ENCODE results near the gene CDX2.

The CDX2 gene

DNA sequence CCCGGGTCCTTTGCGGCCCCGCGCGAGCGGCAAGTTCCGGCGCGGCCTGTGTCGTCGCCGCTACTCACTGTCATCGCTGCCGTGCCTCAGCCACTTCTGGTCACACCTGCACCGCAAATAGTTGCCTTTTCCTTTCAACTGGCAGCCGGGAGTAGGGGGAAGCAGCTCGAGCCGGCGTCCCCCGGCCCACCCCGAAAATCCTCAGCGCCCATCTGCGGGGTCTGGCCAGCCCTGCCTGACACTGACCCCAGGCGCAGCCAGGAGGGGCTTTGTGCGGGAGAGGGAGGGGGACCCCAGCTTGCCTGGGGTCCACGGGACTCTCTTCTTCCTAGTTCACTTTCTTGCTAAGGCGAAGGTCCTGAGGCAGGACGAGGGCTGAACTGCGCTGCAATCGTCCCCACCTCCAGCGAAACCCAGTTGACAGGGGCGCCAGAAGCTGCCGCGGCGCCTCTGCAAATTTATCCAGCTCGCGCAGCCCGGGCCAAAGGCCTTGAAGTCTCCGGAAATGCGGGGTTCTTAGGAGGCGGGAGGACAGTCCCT is 47.6 kb downstream of the CDX2 start:
- peak in 1 of 3 donors; percentile 61 for DNase-seq
- Histone ChIP-seq H3K4me3 (ENCODE audit: control insufficient read depth in 1 of 7, extremely low read depth in 1 of 7, insufficient read depth in 4 of 7, low read depth in 2 of 7, low read length in 6 of 7) (peak overlapping the region in 6 of 7 experiments; percentile 31 to 74 (median 58)), H3K27me3 (replicated peaks in 2 of 5; ENCODE audit: control insufficient read depth in 4 of 5, insufficient read depth in 5 of 5, low read length in 4 of 5) (peaks cover 22 to 100% (median 78%) of the 10 kb centered on the region in 5 experiments), H3K4me1 (ENCODE audit: control extremely low read depth in 1 of 4, control insufficient read depth in 4 of 4, insufficient read depth in 4 of 4, low read length in 3 of 4) (peaks cover 0 to 40% (median 30%) of the 10 kb centered on the region in 4 experiments), H3K9me3 (ENCODE audit: control extremely low read depth in 1 of 5, control insufficient read depth in 4 of 5, insufficient read depth in 2 of 5, low read depth in 1 of 5, low read length in 4 of 5) (peaks cover 0 to 3% (median 0%) of the 10 kb centered on the region in 5 experiments), H3K36me3 (ENCODE audit: control insufficient read depth in 4 of 4, insufficient read depth in 4 of 4, low read length in 3 of 4) (no peaks in the 10 kb centered on the region), H3K27ac (ENCODE audit: insufficient read depth in 1 of 2, low read depth in 1 of 2, low read length in 2 of 2, poor library complexity in 1 of 2, severe bottlenecking in 2 of 2) (no peak overlapping the region)
- WGBS (ENCODE audit: insufficient coverage), result 3% methylated on average over 38 of the region's 41 CpGs
- CTCF ChIA-PET, result interaction anchor here (0.7 to 3.5 kb wide), 4 partner anchors 32 to 52 kb away, joined by 3 to 17 read pairs (median 4); partner anchors contain the start of gene CDX2
- POLR2A ChIA-PET, result no interaction called here

- peak overlapping the region in 6 of 7 experiments; percentile 31 to 74 (median 58) for H3K4me3 ChIP-seq (ENCODE audit: control insufficient read depth in 1 of 7, extremely low read depth in 1 of 7, insufficient read depth in 4 of 7, low read depth in 2 of 7, low read length in 6 of 7)
- ChIA-PET POLR2A (no interaction called here), CTCF (interaction anchor here (0.7 to 3.5 kb wide), 6 partner anchors 8 to 52 kb away, joined by 3 to 17 read pairs (median 4); partner anchors contain the start of gene CDX2)
- WGBS (ENCODE audit: insufficient coverage), result 0% methylated on average over 39 of the region's 40 CpGs
- H3K36me3 ChIP-seq (ENCODE audit: control insufficient read depth in 4 of 4, insufficient read depth in 4 of 4, low read length in 3 of 4), result no peaks in the 10 kb centered on the region
- peaks cover 0 to 3% (median 0%) of the 10 kb centered on the region in 5 experiments for H3K9me3 ChIP-seq (ENCODE audit: control extremely low read depth in 1 of 5, control insufficient read depth in 4 of 5, insufficient read depth in 2 of 5, low read depth in 1 of 5, low read length in 4 of 5)
- peaks cover 0 to 38% (median 28%) of the 10 kb centered on the region in 4 experiments for H3K4me1 ChIP-seq (ENCODE audit: control extremely low read depth in 1 of 4, control insufficient read depth in 4 of 4, insufficient read depth in 4 of 4, low read length in 3 of 4)
- H3K27ac ChIP-seq (ENCODE audit: insufficient read depth in 1 of 2, low read depth in 1 of 2, low read length in 2 of 2, poor library complexity in 1 of 2, severe bottlenecking in 2 of 2), result no peak overlapping the region
- H3K27me3 ChIP-seq (replicated peaks in 2 of 5; ENCODE audit: control insufficient read depth in 4 of 5, insufficient read depth in 5 of 5, low read length in 4 of 5), result peaks cover 23 to 100% (median 74%) of the 10 kb centered on the region in 5 experiments
- peak in 2 of 3 donors; percentile 67 to 69 for DNase-seq
Observed at GRCh38 chr13:27920677-27921420, 48.3 kb downstream of the CDX2 start.

- Histone ChIP-seq H3K9me3 (ENCODE audit: control extremely low read depth in 1 of 5, control insufficient read depth in 4 of 5, insufficient read depth in 2 of 5, low read depth in 1 of 5, low read length in 4 of 5) (peaks cover 0 to 2% (median 0%) of the 10 kb centered on the region in 5 experiments), H3K27ac (ENCODE audit: insufficient read depth in 1 of 2, low read depth in 1 of 2, low read length in 2 of 2, poor library complexity in 1 of 2, severe bottlenecking in 2 of 2) (no peak within 1 kb of the TSS), H3K4me3 (ENCODE audit: control insufficient read depth in 1 of 7, extremely low read depth in 1 of 7, insufficient read depth in 4 of 7, low read depth in 2 of 7, low read length in 6 of 7) (peak within 1 kb of the TSS in 6 of 7 experiments; percentile 31 to 74 (median 58)), H3K27me3 (replicated peaks in 2 of 5; ENCODE audit: control insufficient read depth in 4 of 5, insufficient read depth in 5 of 5, low read length in 4 of 5) (peaks cover 26 to 100% (median 80%) of the 10 kb centered on the region in 5 experiments), H3K4me1 (ENCODE audit: control extremely low read depth in 1 of 4, control insufficient read depth in 4 of 4, insufficient read depth in 4 of 4, low read length in 3 of 4) (peaks cover 0 to 38% (median 28%) of the 10 kb centered on the region in 4 experiments), H3K36me3 (ENCODE audit: control insufficient read depth in 4 of 4, insufficient read depth in 4 of 4, low read length in 3 of 4) (no peaks in the 10 kb centered on the region)
- ChIA-PET CTCF (interaction anchor here (0.9 to 3.5 kb wide), 3 partner anchors 9 to 36 kb away, joined by 3 to 17 read pairs (median 4); no protein-coding TSS in a partner anchor), POLR2A (no interaction called here)
- 2% methylated on average over 69 of the region's 76 CpGs for WGBS (ENCODE audit: insufficient coverage)
- peak in 1 of 3 donors; percentile 6 for DNase-seq
Observed at GRCh38 chr13:27919934-27920676, 49.0 kb downstream of the CDX2 start, which contains the start of gene PDX1. Gene PDX1 (plus strand): TSS chr13:27920000. CDS start chr13:27920139, 139 bp downstream.

DNA sequence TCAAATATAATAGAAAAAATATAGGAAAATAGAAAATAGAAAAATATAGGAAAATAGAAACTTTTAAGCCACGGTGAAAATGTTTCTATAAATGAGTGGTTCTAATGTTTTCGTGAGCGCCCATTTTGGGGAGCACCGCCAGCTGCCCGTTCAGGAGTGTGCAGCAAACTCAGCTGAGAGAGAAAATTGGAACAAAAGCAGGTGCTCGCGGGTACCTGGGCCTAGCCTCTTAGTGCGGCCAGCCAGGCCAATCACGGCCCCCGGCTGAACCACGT is 49.5 kb downstream of the CDX2 start:
- ChIA-PET POLR2A (no interaction called here), CTCF (interaction anchor here (0.9 to 3.5 kb wide), 2 partner anchors 10 to 34 kb away, joined by 3 to 17 read pairs; no protein-coding TSS in a partner anchor)
- H3K27ac ChIP-seq (ENCODE audit: insufficient read depth in 1 of 2, low read depth in 1 of 2, low read length in 2 of 2, poor library complexity in 1 of 2, severe bottlenecking in 2 of 2), result no peak overlapping the region
- H3K4me3 ChIP-seq (ENCODE audit: control insufficient read depth in 1 of 7, extremely low read depth in 1 of 7, insufficient read depth in 4 of 7, low read depth in 2 of 7, low read length in 6 of 7), result peak overlapping the region in 3 of 7 experiments; percentile 5 to 51 (median 28)
- no peaks in the 10 kb centered on the region for H3K9me3 ChIP-seq (ENCODE audit: control extremely low read depth in 1 of 5, control insufficient read depth in 4 of 5, insufficient read depth in 2 of 5, low read depth in 1 of 5, low read length in 4 of 5)
- 3% methylated on average over 11 of the region's 11 CpGs for WGBS (ENCODE audit: insufficient coverage)
- H3K27me3 ChIP-seq (replicated peaks in 2 of 5; ENCODE audit: control insufficient read depth in 4 of 5, insufficient read depth in 5 of 5, low read length in 4 of 5), result peaks cover 26 to 100% (median 76%) of the 10 kb centered on the region in 5 experiments
- no peaks in the 10 kb centered on the region for H3K36me3 ChIP-seq (ENCODE audit: control insufficient read depth in 4 of 4, insufficient read depth in 4 of 4, low read length in 3 of 4)
- peaks cover 0 to 37% (median 27%) of the 10 kb centered on the region in 4 experiments for H3K4me1 ChIP-seq (ENCODE audit: control extremely low read depth in 1 of 4, control insufficient read depth in 4 of 4, insufficient read depth in 4 of 4, low read length in 3 of 4)
- DNase-seq, result peak in 1 of 3 donors; percentile 56

- Histone ChIP-seq H3K27me3 (replicated peaks in 2 of 5; ENCODE audit: control insufficient read depth in 4 of 5, insufficient read depth in 5 of 5, low read length in 4 of 5) (peaks cover 27 to 100% (median 74%) of the 10 kb centered on the region in 5 experiments), H3K4me3 (ENCODE audit: control insufficient read depth in 1 of 7, extremely low read depth in 1 of 7, insufficient read depth in 4 of 7, low read depth in 2 of 7, low read length in 6 of 7) (no peak overlapping the region), H3K36me3 (ENCODE audit: control insufficient read depth in 4 of 4, insufficient read depth in 4 of 4, low read length in 3 of 4) (no peaks in the 10 kb centered on the region), H3K9me3 (ENCODE audit: control extremely low read depth in 1 of 5, control insufficient read depth in 4 of 5, insufficient read depth in 2 of 5, low read depth in 1 of 5, low read length in 4 of 5) (no peaks in the 10 kb centered on the region), H3K27ac (ENCODE audit: insufficient read depth in 1 of 2, low read depth in 1 of 2, low read length in 2 of 2, poor library complexity in 1 of 2, severe bottlenecking in 2 of 2) (no peak overlapping the region), H3K4me1 (ENCODE audit: control extremely low read depth in 1 of 4, control insufficient read depth in 4 of 4, insufficient read depth in 4 of 4, low read length in 3 of 4) (peaks cover 0 to 31% (median 24%) of the 10 kb centered on the region in 4 experiments)
- ChIA-PET CTCF (interaction anchor here (3.5 kb wide), 1 partner anchor 35 kb away, joined by 17 read pairs; no protein-coding TSS in a partner anchor), POLR2A (no interaction called here)
- 15% methylated on average over 17 of the region's 23 CpGs for WGBS (ENCODE audit: insufficient coverage)
- peak in 1 of 3 donors; percentile 33 for DNase-seq
Observed at GRCh38 chr13:27918918-27919658, 50.0 kb downstream of the CDX2 start.

GRCh38 chr13:27918041-27918917 is 50.8 kb downstream of the CDX2 start:
- CTCF ChIA-PET, result interaction anchor here (1.1 to 3.5 kb wide), 2 partner anchors 36 to 40 kb away, joined by 3 to 17 read pairs; no protein-coding TSS in a partner anchor
- DNase-seq, result peak in 1 of 3 donors; percentile 26
- H3K36me3 ChIP-seq (ENCODE audit: control insufficient read depth in 4 of 4, insufficient read depth in 4 of 4, low read length in 3 of 4), result no peaks in the 10 kb centered on the region
- H3K27me3 ChIP-seq (replicated peaks in 2 of 5; ENCODE audit: control insufficient read depth in 4 of 5, insufficient read depth in 5 of 5, low read length in 4 of 5), result peaks cover 26 to 100% (median 76%) of the 10 kb centered on the region in 5 experiments
- H3K9me3 ChIP-seq (ENCODE audit: control extremely low read depth in 1 of 5, control insufficient read depth in 4 of 5, insufficient read depth in 2 of 5, low read depth in 1 of 5, low read length in 4 of 5), result no peaks in the 10 kb centered on the region
- WGBS (ENCODE audit: insufficient coverage), result 9% methylated on average over 40 of the region's 46 CpGs
- H3K4me3 ChIP-seq (ENCODE audit: control insufficient read depth in 1 of 7, extremely low read depth in 1 of 7, insufficient read depth in 4 of 7, low read depth in 2 of 7, low read length in 6 of 7), result no peak overlapping the region
- POLR2A ChIA-PET, result no interaction called here
- H3K4me1 ChIP-seq (ENCODE audit: control extremely low read depth in 1 of 4, control insufficient read depth in 4 of 4, insufficient read depth in 4 of 4, low read length in 3 of 4), result peaks cover 0 to 28% (median 23%) of the 10 kb centered on the region in 4 experiments
- H3K27ac ChIP-seq (ENCODE audit: insufficient read depth in 1 of 2, low read depth in 1 of 2, low read length in 2 of 2, poor library complexity in 1 of 2, severe bottlenecking in 2 of 2), result no peak overlapping the region

Data from common myeloid progenitor, CD34-positive (primary cell).